ENCODE results near the gene REXO2. TPM values are rescaled to one million over a fixed set of nuclear protein-coding genes. Genes with fewer than 3 reads are reported as not detected.

REXO2 gene
- 108 and 118 TPM in 2 replicates for total RNA-seq (2014; rRNA removed; shearing (Covaris generic))
- 79.0 and 104 TPM in 2 replicates for polyA plus RNA-seq (2015; cell fraction: cytosol; rRNA removed)
- 144 and 177 TPM in 2 replicates for polyA plus RNA-seq (2015; cell fraction: nucleus; rRNA removed)

- in situ Hi-C loops (cut with HindIII; ENCODE audit: low pct_unique_long_range_greater_than_20kb, low sequenced_read_pairs): no loop called here
Observed at GRCh38 chr11:114439229-114440120, at the start of gene REXO2. Gene REXO2 (plus strand): TSS chr11:114439467. CDS start chr11:114439529, 62 bp downstream.

GRCh38 chr11:114392735-114393667 lies 46.3 kb upstream of the REXO2 start:
- in situ Hi-C loops (cut with HindIII; ENCODE audit: low pct_unique_long_range_greater_than_20kb, low sequenced_read_pairs): no loop called here

More at GRCh38 chr11:114439229-114440120, at the start of gene REXO2:
- DNase-seq (ENCODE audit: low read depth, low spot score): peak; percentile 93

GRCh38 chr11:114395736-114396135 lies 43.5 kb upstream of the REXO2 start:
- in situ Hi-C loops (cut with HindIII; ENCODE audit: low pct_unique_long_range_greater_than_20kb, low sequenced_read_pairs): no loop called here

More at GRCh38 chr11:114392735-114393667, 46.3 kb upstream of the REXO2 start:
- peak; percentile 10 for DNase-seq (ENCODE audit: low read depth, low spot score)

GRCh38 chr11:114396916-114397315 lies 42.4 kb upstream of the REXO2 start:
- in situ Hi-C loops (cut with HindIII; ENCODE audit: low pct_unique_long_range_greater_than_20kb, low sequenced_read_pairs): no loop called here

More at GRCh38 chr11:114395736-114396135, 43.5 kb upstream of the REXO2 start:
- peak; percentile 8 for DNase-seq (ENCODE audit: low read depth, low spot score)

GRCh38 chr11:114397349-114397982 lies 41.8 kb upstream of the REXO2 start:
- DNase-seq (ENCODE audit: low read depth, low spot score): peak; percentile 83
- in situ Hi-C loops (cut with HindIII; ENCODE audit: low pct_unique_long_range_greater_than_20kb, low sequenced_read_pairs): no loop called here

More at GRCh38 chr11:114396916-114397315, 42.4 kb upstream of the REXO2 start:
- DNase-seq (ENCODE audit: low read depth, low spot score): no peak

- DNase-seq (ENCODE audit: low read depth, low spot score): no peak
- in situ Hi-C loops (cut with HindIII; ENCODE audit: low pct_unique_long_range_greater_than_20kb, low sequenced_read_pairs): no loop called here
Observed at GRCh38 chr11:114398303-114398920, 40.9 kb upstream of the REXO2 start.

- no peak for DNase-seq (ENCODE audit: low read depth, low spot score)
- in situ Hi-C loops (cut with HindIII; ENCODE audit: low pct_unique_long_range_greater_than_20kb, low sequenced_read_pairs): no loop called here
Observed at GRCh38 chr11:114399490-114400215, 39.6 kb upstream of the REXO2 start.

- in situ Hi-C loops (cut with HindIII; ENCODE audit: low pct_unique_long_range_greater_than_20kb, low sequenced_read_pairs): no loop called here
- DNase-seq (ENCODE audit: low read depth, low spot score): peak; percentile 96
Observed at GRCh38 chr11:114400216-114400914, 38.9 kb upstream of the REXO2 start, which contains the start of the genes C11orf71 and RBM7. Gene C11orf71 (minus strand): TSS chr11:114400511. CDS start chr11:114400331, 180 bp downstream. Gene RBM7 (plus strand): TSS chr11:114400666. CDS start chr11:114400672, 6 bp downstream.

GRCh38 chr11:114400915-114401223 lies 38.4 kb upstream of the REXO2 start:
- in situ Hi-C loops (cut with HindIII; ENCODE audit: low pct_unique_long_range_greater_than_20kb, low sequenced_read_pairs): no loop called here
- DNase-seq (ENCODE audit: low read depth, low spot score): no peak

- DNase-seq (ENCODE audit: low read depth, low spot score): no peak
- in situ Hi-C loops (cut with HindIII; ENCODE audit: low pct_unique_long_range_greater_than_20kb, low sequenced_read_pairs): no loop called here
Observed at GRCh38 chr11:114401311-114401710, 38.0 kb upstream of the REXO2 start.

GRCh38 chr11:114412946-114413345 lies 26.3 kb upstream of the REXO2 start:
- in situ Hi-C loops (cut with HindIII; ENCODE audit: low pct_unique_long_range_greater_than_20kb, low sequenced_read_pairs): no loop called here
- DNase-seq (ENCODE audit: low read depth, low spot score): no peak

- in situ Hi-C loops (cut with HindIII; ENCODE audit: low pct_unique_long_range_greater_than_20kb, low sequenced_read_pairs): no loop called here
- DNase-seq (ENCODE audit: low read depth, low spot score): no peak
Observed at GRCh38 chr11:114413958-114414357, 25.3 kb upstream of the REXO2 start.

- no peak for DNase-seq (ENCODE audit: low read depth, low spot score)
- in situ Hi-C loops (cut with HindIII; ENCODE audit: low pct_unique_long_range_greater_than_20kb, low sequenced_read_pairs): no loop called here
Observed at GRCh38 chr11:114416441-114416961, 22.8 kb upstream of the REXO2 start.

- in situ Hi-C loops (cut with HindIII; ENCODE audit: low pct_unique_long_range_greater_than_20kb, low sequenced_read_pairs): no loop called here
- no peak for DNase-seq (ENCODE audit: low read depth, low spot score)
Observed at GRCh38 chr11:114426280-114426679, 13.0 kb upstream of the REXO2 start.

GRCh38 chr11:114430290-114430689 lies 9.0 kb upstream of the REXO2 start:
- no peak for DNase-seq (ENCODE audit: low read depth, low spot score)
- in situ Hi-C loops (cut with HindIII; ENCODE audit: low pct_unique_long_range_greater_than_20kb, low sequenced_read_pairs): no loop called here

GRCh38 chr11:114432893-114433292 lies 6.4 kb upstream of the REXO2 start:
- no peak for DNase-seq (ENCODE audit: low read depth, low spot score)

More at GRCh38 chr11:114432893-114433292, 6.4 kb upstream of the REXO2 start:
- in situ Hi-C loops (cut with HindIII; ENCODE audit: low pct_unique_long_range_greater_than_20kb, low sequenced_read_pairs): no loop called here
